Keratinocyte (primary cell): ENCODE results near the gene MTFP1.

Experiments used
- EZH2 ChIP-seq: IDR thresholded peaks from one replicate; pipeline ENCODE4 v1.6.1; 2012; ENCODE audit warnings: inconsistent platforms, mild to moderate bottlenecking, low read length, moderate library complexity
- TF ChIP-seq, protein P1 (sequence below), 3 experiments: IDR thresholded peaks in 1 of 3; conservative IDR thresholded peaks in 1 of 3; optimal IDR thresholded peaks in 1 of 3; 2 replicates in 2 of 3; 3 replicates in 1 of 3; pipeline versions ENCODE3 to v1.5.1; 2011; ENCODE audit warnings: low read length in 3 of 3, mild to moderate bottlenecking in 3 of 3, moderate library complexity in 2 of 3, control low read depth in 1 of 3, inconsistent platforms in 1 of 3; ENCODE audit not compliant: insufficient read depth in 2 of 3; ENCODE audit errors: extremely low read depth in 1 of 3

DNA sequence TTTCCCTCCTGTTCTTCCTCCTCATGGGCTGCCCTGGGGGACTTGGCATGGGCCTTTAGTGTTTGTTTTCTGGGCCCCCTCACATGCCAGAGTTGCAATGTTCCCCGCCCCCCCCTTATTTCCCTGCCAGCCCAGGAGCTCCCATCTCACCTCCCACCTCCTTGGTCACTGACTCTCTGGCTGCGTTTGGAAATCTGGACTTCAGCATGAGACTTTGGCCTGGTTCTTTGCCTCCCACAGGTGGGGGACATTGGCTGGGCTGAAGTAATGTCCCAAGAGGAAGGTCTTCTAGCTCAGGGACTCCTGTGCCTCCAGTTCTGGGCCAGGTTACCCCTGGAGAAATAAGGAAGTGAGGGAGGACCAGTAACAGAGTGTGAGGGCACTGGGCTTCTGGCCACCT is 7.0 kb downstream of the MTFP1 start:
- TF ChIP-seq, protein P1, sequence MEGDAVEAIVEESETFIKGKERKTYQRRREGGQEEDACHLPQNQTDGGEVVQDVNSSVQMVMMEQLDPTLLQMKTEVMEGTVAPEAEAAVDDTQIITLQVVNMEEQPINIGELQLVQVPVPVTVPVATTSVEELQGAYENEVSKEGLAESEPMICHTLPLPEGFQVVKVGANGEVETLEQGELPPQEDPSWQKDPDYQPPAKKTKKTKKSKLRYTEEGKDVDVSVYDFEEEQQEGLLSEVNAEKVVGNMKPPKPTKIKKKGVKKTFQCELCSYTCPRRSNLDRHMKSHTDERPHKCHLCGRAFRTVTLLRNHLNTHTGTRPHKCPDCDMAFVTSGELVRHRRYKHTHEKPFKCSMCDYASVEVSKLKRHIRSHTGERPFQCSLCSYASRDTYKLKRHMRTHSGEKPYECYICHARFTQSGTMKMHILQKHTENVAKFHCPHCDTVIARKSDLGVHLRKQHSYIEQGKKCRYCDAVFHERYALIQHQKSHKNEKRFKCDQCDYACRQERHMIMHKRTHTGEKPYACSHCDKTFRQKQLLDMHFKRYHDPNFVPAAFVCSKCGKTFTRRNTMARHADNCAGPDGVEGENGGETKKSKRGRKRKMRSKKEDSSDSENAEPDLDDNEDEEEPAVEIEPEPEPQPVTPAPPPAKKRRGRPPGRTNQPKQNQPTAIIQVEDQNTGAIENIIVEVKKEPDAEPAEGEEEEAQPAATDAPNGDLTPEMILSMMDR (optimal IDR thresholded peaks at IDR 0.05 in 1 of 3, IDR thresholded peaks at IDR 0.05 in 1 of 3, conservative IDR thresholded peaks at IDR 0.05 in 1 of 3; ENCODE audit: extremely low read depth in 1 of 3, insufficient read depth in 2 of 3, low read length in 3 of 3) = no peak
- no peak for TF ChIP-seq EZH2
